HG03066 (cell line): Measurements from ENCODE around the gene PPP3CA.
A peak's percentile ranks its signal among the peaks of the same experiment; 100 is the strongest.
"Not testable (repeated sequence)": the region's sequence is repeated elsewhere in the genome, so short reads cannot be mapped to it uniquely, and the experiment has no call there.

Experiments
- ATAC-seq: cut with Tn5 transposase; IDR thresholded peaks from one replicate; pipeline ENCODE4 v1.9.1; 2021; ENCODE audit warnings: low read depth; ENCODE audit not compliant: unreplicated experiment

PPP3CA gene

GRCh38 chr4:101119141-101119540 is 228.2 kb downstream of the PPP3CA start:
- ATAC-seq: no peak

GRCh38 chr4:101118617-101119016 is 228.7 kb downstream of the PPP3CA start:
- ATAC-seq: no peak

GRCh38 chr4:101115887-101116286 is 231.4 kb downstream of the PPP3CA start:
- no peak for ATAC-seq

GRCh38 chr4:101114936-101115372 is 232.4 kb downstream of the PPP3CA start:
- ATAC-seq: no peak

GRCh38 chr4:101104312-101105052 is 242.8 kb downstream of the PPP3CA start:
- ATAC-seq: peak; percentile 28

GRCh38 chr4:101103381-101104142 is 243.8 kb downstream of the PPP3CA start:
- ATAC-seq: peak; percentile 87

GRCh38 chr4:101102114-101102742 is 245.1 kb downstream of the PPP3CA start:
- ATAC-seq: no peak

GRCh38 chr4:101101072-101101471 is 246.3 kb downstream of the PPP3CA start:
- no peak for ATAC-seq

- no peak for ATAC-seq
These were observed 248.5 kb downstream of the PPP3CA start for GRCh38 chr4:101098666-101099400.

GRCh38 chr4:101092609-101093008 is 254.7 kb downstream of the PPP3CA start:
- ATAC-seq: not testable (repeated sequence)

GRCh38 chr4:101089168-101089567 is 258.2 kb downstream of the PPP3CA start:
- ATAC-seq: no peak

- ATAC-seq: no peak
These were observed 260.3 kb downstream of the PPP3CA start for GRCh38 chr4:101086801-101087586.

GRCh38 chr4:101083131-101083530 is 264.2 kb downstream of the PPP3CA start:
- ATAC-seq: no peak

GRCh38 chr4:101081695-101082369 is 265.5 kb downstream of the PPP3CA start:
- ATAC-seq: no peak

GRCh38 chr4:101081166-101081565 is 266.2 kb downstream of the PPP3CA start:
- no peak for ATAC-seq

GRCh38 chr4:101078950-101079349 is 268.4 kb downstream of the PPP3CA start:
- ATAC-seq: no peak

- ATAC-seq: no peak
These were observed 271.3 kb downstream of the PPP3CA start for GRCh38 chr4:101076032-101076431.

- no peak for ATAC-seq
These were observed 271.8 kb downstream of the PPP3CA start for GRCh38 chr4:101075536-101075935.

GRCh38 chr4:101074326-101074725 is 273.0 kb downstream of the PPP3CA start:
- ATAC-seq: no peak
